GM23338 (cell line): ENCODE data around the gene GSN. TPM values are rescaled to one million over a fixed set of nuclear protein-coding genes. Genes with fewer than 3 reads are reported as not detected.

ENCODE experiments used
- ATAC-seq: fragments of 200-7000 bp; cut with Tn5 transposase; 3 replicates; pipeline ENCODE4 v1.9.1; 2020
- DNase-seq: peaks from one replicate; pipeline ENCODE4 v3.0.0-alpha.2; 2015; ENCODE audit warnings: low spot score
- H2AFZ ChIP-seq: fragments of 200-600 bp; sonication (generic); 2 replicates; pipeline ENCODE4 v1.8.0; 2016; ENCODE audit warnings: antibody characterized with exemption, mild to moderate bottlenecking, moderate library complexity
- H3F3A ChIP-seq: fragments of 200-600 bp; sonication (generic); replicated peaks from 2 replicates; pipeline ENCODE4 v1.8.0; 2017; ENCODE audit warnings: antibody characterized with exemption, mixed run types, low read depth
- H3K27ac ChIP-seq: fragments of 200-600 bp; sonication (generic); 2 replicates; pipeline ENCODE4 v1.6.1; 2016; ENCODE audit warnings: low read depth
- H3K27me3 ChIP-seq: fragments of 200-600 bp; sonication (generic); 2 replicates; pipeline ENCODE4 v1.8.0; 2016; ENCODE audit warnings: mild to moderate bottlenecking, mixed run types, moderate library complexity; ENCODE audit not compliant: insufficient read depth
- H3K36me3 ChIP-seq: fragments of 200-600 bp; sonication (generic); 2 replicates; pipeline ENCODE4 v1.8.0; 2016; ENCODE audit warnings: mild to moderate bottlenecking; ENCODE audit not compliant: insufficient read depth
- H3K4me1 ChIP-seq: fragments of 200-600 bp; sonication (generic); 2 replicates; pipeline ENCODE4 v1.8.0; 2016; ENCODE audit warnings: mild to moderate bottlenecking, moderate library complexity; ENCODE audit not compliant: insufficient read depth
- H3K4me2 ChIP-seq: fragments of 200-600 bp; sonication (generic); 2 replicates; pipeline ENCODE4 v1.7.1; 2017; ENCODE audit warnings: mixed run types
- H3K4me3 ChIP-seq: fragments of 200-600 bp; sonication (generic); 2 replicates; pipeline ENCODE4 v1.6.1; 2016; ENCODE audit warnings: mixed run types
- H3K79me2 ChIP-seq: fragments of 200-600 bp; sonication (generic); replicated peaks from 2 replicates; pipeline ENCODE4 v1.8.0; 2017; ENCODE audit warnings: mild to moderate bottlenecking; ENCODE audit not compliant: insufficient read depth
- H3K9me2 ChIP-seq: fragments of 200-600 bp; sonication (generic); 2 replicates; pipeline ENCODE4 v1.8.0; 2017; ENCODE audit not compliant: insufficient read depth
- H4K20me1 ChIP-seq: fragments of 200-600 bp; sonication (generic); replicated peaks from 2 replicates; pipeline ENCODE4 v1.8.0; 2017; ENCODE audit warnings: mild to moderate bottlenecking; ENCODE audit not compliant: insufficient read depth
- H3K27ac Mint-ChIP-seq: 2 replicates; pipeline ENCODE4 v1.8.0; 2020; ENCODE audit warnings: inconsistent platforms, mild to moderate bottlenecking, moderate library complexity, mixed read lengths
- H3K27me3 Mint-ChIP-seq: 3 replicates; pipeline ENCODE4 v1.8.0; 2022; ENCODE audit warnings: low read depth, mild to moderate bottlenecking, moderate library complexity, mixed read lengths, inconsistent platforms; ENCODE audit not compliant: insufficient read depth, poor library complexity
- H3K36me3 Mint-ChIP-seq: 3 replicates; pipeline ENCODE4 v1.8.0; 2021; ENCODE audit warnings: low read depth, mild to moderate bottlenecking, inconsistent platforms, moderate library complexity, mixed read lengths
- H3K4me1 Mint-ChIP-seq: 3 replicates; pipeline ENCODE4 v1.8.0; 2020; ENCODE audit warnings: mild to moderate bottlenecking, inconsistent platforms, mixed read lengths
- H3K4me3 Mint-ChIP-seq: 3 replicates; pipeline ENCODE4 v1.8.0; 2021; ENCODE audit warnings: moderate library complexity, mild to moderate bottlenecking, inconsistent platforms, mixed read lengths
- H3K9me3 Mint-ChIP-seq: 3 replicates; pipeline ENCODE4 v1.8.0; 2020; ENCODE audit warnings: moderate library complexity, mild to moderate bottlenecking, inconsistent platforms, mixed read lengths
- CREB1 ChIP-seq: fragments of 250-450 bp; sonication (Bioruptor Pico); IDR thresholded peaks from 2 replicates; pipeline ENCODE4 v1.5.0; 2020; ENCODE audit warnings: low read depth, mild to moderate bottlenecking, moderate library complexity
- EZH2 ChIP-seq: fragments of 200-600 bp; sonication (generic); IDR thresholded peaks from one replicate; pipeline ENCODE4 v1.8.0; 2017; ENCODE audit warnings: antibody characterized with exemption, mild to moderate bottlenecking, low read depth; ENCODE audit not compliant: unreplicated experiment
- EZH2phosphoT487 ChIP-seq: fragments of 200-600 bp; sonication (generic); IDR thresholded peaks from one replicate; pipeline ENCODE4 v1.8.1; 2018; ENCODE audit warnings: antibody characterized with exemption; ENCODE audit not compliant: unreplicated experiment
- JUNB ChIP-seq: IDR thresholded peaks from one replicate; pipeline ENCODE4 v1.6.1; 2016; ENCODE audit warnings: antibody characterized with exemption; ENCODE audit not compliant: unreplicated experiment
- NANOG ChIP-seq: IDR thresholded peaks from 2 replicates; pipeline ENCODE4 v1.6.1; 2016; ENCODE audit warnings: antibody characterized with exemption, borderline replicate concordance
- POLR2AphosphoS5 ChIP-seq: IDR thresholded peaks from 2 replicates; pipeline ENCODE4 v1.6.1; 2016; ENCODE audit warnings: antibody characterized with exemption, low read depth
- STAT1 ChIP-seq: IDR thresholded peaks from one replicate; pipeline ENCODE4 v1.6.1; 2016; ENCODE audit warnings: antibody characterized with exemption; ENCODE audit not compliant: unreplicated experiment
- ZNF114 ChIP-seq: fragments of 250-450 bp; sonication (Bioruptor Pico); IDR thresholded peaks from 2 replicates; pipeline ENCODE4 v1.5.0; 2020; ENCODE audit warnings: mild to moderate bottlenecking, moderate library complexity
- ZNF331 ChIP-seq: fragments of 250-450 bp; sonication (Bioruptor Pico); IDR thresholded peaks from 2 replicates; pipeline ENCODE4 v1.5.0; 2020; ENCODE audit warnings: low read depth, mild to moderate bottlenecking, moderate library complexity
- polyA plus RNA-seq: library from polyadenylated mRNA; unstranded; fragments of >200 nt; fragmentation: Nextera tagmentation; extraction: Ambion mirVana; gene quantifications from 2 replicates; pipeline ENCODE4 v1.2.1, GENCODE V29; 2016
- total RNA-seq: library from RNA; depleted of rRNA; stranded (reverse); fragments of >200 nt; shearing (Covaris generic); gene quantifications from 2 replicates; pipeline ENCODE4 v1.2.3, GENCODE V29; 2014
- TF ChIP-seq, protein P1 (sequence below), 2 experiments: fragments of 200-600 bp in 1 of 2; sonication (generic) in 1 of 2; conservative IDR thresholded peaks; 2 replicates each; pipeline versions ENCODE4 v1.5.1 to v1.6.1; 2016 to 2017; ENCODE audit warnings: antibody characterized with exemption in 2 of 2, low read depth in 2 of 2, mild to moderate bottlenecking in 2 of 2, moderate library complexity in 1 of 2
- TF ChIP-seq, protein P2 (sequence below): IDR thresholded peaks from 2 replicates; pipeline ENCODE4 v1.6.1; 2016; ENCODE audit warnings: antibody characterized with exemption
- TF ChIP-seq, protein P3 (sequence below): IDR thresholded peaks from one replicate; pipeline ENCODE4 v1.6.1; 2018; ENCODE audit warnings: antibody characterized with exemption; ENCODE audit not compliant: unreplicated experiment

The GSN gene
- total and polyA plus RNA-seq, 2 experiments from 2014 or later, result 30.2 to 85.7 TPM

DNA sequence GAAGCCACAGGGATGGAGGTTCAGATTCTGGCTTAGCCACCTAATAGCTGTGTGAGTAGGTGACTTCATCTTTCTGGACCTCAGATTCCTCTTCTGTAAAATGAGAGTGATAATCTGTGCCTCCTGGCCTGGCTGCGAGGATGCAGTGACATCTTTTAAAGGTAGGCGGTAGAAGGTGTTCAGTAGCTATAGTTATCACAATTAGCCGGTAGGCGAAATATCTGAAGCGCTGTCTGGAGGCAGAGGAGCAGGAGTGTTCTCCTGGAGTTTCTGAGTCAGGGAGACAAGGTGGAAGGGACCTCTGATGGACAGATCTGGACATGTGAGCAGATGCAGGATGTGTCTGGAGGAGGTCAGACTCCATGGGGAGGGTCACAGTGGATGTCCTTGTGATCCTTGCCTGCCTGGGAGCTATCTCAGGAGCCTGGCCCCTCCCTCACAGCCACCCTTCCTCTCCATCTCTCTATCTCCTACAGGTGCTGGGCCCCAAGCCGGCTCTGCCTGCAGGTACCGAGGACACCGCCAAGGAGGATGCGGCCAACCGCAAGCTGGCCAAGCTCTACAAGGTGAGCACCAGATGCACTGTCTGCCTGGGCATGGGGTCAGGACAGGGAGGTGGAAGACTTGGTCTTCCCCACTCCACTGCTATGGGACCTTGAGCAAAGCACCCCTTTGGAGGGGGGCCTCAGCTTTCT is 45.6 kb downstream of the GSN start (continued):
- TF ChIP-seq JUNB, result no peak
- TF ChIP-seq EZH2, result no peak

DNA sequence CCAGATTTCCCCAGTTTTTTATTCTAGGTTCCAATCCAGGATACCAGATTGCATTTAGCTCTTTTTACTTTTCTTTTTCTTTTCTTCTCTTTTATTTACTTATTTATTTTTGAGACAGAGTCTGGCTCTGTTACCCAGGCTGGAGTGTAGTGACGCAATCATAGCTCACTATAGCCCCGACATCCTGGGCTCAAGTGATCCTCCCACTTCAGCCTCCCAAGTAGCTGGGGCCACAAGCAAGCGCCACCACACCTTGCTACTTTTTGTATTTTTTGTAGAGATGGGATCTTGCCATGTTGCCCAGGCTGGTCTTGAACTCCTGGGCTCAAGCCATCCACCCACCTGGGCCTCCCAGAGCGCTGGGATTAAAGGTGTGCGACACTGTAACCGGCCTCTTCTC is 48.4 kb downstream of the GSN start:
- H3K27ac Mint-ChIP-seq, result no peak overlapping the region
- H3K36me3 Mint-ChIP-seq, result peaks cover 26% of the 10 kb centered on the region; the same call in 2 of the 3 replicates
- Histone ChIP-seq H3K4me3 (no peak overlapping the region), H3K4me2 (no peak overlapping the region), H3K4me1 (no peaks in the 10 kb centered on the region; the same call in 1 of the 2 replicates), H3K27ac (no peak overlapping the region), H3F3A (no peaks in the 10 kb centered on the region), H2AFZ (no peak overlapping the region), H3K36me3 (no peaks in the 10 kb centered on the region), H3K9me2 (no peaks in the 10 kb centered on the region), H3K27me3 (no peaks in the 10 kb centered on the region), H4K20me1 (no peaks in the 10 kb centered on the region), H3K79me2 (no peaks in the 10 kb centered on the region)
- H3K27me3 Mint-ChIP-seq, result peaks cover 2% of the 10 kb centered on the region
- TF ChIP-seq, protein P1, sequence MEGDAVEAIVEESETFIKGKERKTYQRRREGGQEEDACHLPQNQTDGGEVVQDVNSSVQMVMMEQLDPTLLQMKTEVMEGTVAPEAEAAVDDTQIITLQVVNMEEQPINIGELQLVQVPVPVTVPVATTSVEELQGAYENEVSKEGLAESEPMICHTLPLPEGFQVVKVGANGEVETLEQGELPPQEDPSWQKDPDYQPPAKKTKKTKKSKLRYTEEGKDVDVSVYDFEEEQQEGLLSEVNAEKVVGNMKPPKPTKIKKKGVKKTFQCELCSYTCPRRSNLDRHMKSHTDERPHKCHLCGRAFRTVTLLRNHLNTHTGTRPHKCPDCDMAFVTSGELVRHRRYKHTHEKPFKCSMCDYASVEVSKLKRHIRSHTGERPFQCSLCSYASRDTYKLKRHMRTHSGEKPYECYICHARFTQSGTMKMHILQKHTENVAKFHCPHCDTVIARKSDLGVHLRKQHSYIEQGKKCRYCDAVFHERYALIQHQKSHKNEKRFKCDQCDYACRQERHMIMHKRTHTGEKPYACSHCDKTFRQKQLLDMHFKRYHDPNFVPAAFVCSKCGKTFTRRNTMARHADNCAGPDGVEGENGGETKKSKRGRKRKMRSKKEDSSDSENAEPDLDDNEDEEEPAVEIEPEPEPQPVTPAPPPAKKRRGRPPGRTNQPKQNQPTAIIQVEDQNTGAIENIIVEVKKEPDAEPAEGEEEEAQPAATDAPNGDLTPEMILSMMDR (conservative IDR thresholded peaks at IDR 0.05; ENCODE audit: low read depth in 2 of 2), result no peak
- no peak for TF ChIP-seq CREB1 (CRISPR knock-in tag)
- TF ChIP-seq POLR2AphosphoS5, result no peak
- TF ChIP-seq ZNF114 (CRISPR knock-in tag), result no peak
- no peak for TF ChIP-seq EZH2phosphoT487
- no peak for TF ChIP-seq ZNF331 (CRISPR knock-in tag)
- TF ChIP-seq, protein P2, sequence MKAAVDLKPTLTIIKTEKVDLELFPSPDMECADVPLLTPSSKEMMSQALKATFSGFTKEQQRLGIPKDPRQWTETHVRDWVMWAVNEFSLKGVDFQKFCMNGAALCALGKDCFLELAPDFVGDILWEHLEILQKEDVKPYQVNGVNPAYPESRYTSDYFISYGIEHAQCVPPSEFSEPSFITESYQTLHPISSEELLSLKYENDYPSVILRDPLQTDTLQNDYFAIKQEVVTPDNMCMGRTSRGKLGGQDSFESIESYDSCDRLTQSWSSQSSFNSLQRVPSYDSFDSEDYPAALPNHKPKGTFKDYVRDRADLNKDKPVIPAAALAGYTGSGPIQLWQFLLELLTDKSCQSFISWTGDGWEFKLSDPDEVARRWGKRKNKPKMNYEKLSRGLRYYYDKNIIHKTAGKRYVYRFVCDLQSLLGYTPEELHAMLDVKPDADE, result no peak
- TF ChIP-seq NANOG, result no peak
- no peak for TF ChIP-seq STAT1
- no peak for TF ChIP-seq JUNB
- no peak for DNase-seq
- H3K4me3 Mint-ChIP-seq, result no peak overlapping the region
- no peak for ATAC-seq
- H3K9me3 Mint-ChIP-seq, result no peaks in the 10 kb centered on the region; the same call in 2 of the 3 replicates
- H3K4me1 Mint-ChIP-seq, result no peaks in the 10 kb centered on the region

DNA sequence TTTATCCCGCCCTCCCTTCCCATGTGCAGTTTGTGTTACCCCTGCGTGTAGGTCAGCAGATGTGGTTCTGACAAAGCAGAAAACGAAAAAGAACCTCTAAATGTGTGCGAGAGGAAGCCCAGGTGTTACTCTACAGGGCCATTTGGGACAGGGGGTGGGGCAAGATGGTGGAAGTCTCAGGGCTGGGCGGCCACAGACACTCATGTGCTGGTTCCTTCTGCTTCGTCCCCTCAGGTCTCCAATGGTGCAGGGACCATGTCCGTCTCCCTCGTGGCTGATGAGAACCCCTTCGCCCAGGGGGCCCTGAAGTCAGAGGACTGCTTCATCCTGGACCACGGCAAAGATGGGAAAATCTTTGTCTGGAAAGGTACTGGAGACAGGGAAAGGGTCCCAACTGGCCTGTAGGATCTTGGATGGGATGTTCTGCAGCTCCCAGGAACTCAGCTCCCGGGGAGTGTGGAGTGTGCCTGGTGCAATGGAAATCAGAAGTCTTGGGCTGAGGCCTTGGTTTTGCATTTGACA is 49.0 kb downstream of the GSN start:
- no peak overlapping the region for H3K4me3 Mint-ChIP-seq
- TF ChIP-seq, protein P2, result no peak
- TF ChIP-seq, protein P3, sequence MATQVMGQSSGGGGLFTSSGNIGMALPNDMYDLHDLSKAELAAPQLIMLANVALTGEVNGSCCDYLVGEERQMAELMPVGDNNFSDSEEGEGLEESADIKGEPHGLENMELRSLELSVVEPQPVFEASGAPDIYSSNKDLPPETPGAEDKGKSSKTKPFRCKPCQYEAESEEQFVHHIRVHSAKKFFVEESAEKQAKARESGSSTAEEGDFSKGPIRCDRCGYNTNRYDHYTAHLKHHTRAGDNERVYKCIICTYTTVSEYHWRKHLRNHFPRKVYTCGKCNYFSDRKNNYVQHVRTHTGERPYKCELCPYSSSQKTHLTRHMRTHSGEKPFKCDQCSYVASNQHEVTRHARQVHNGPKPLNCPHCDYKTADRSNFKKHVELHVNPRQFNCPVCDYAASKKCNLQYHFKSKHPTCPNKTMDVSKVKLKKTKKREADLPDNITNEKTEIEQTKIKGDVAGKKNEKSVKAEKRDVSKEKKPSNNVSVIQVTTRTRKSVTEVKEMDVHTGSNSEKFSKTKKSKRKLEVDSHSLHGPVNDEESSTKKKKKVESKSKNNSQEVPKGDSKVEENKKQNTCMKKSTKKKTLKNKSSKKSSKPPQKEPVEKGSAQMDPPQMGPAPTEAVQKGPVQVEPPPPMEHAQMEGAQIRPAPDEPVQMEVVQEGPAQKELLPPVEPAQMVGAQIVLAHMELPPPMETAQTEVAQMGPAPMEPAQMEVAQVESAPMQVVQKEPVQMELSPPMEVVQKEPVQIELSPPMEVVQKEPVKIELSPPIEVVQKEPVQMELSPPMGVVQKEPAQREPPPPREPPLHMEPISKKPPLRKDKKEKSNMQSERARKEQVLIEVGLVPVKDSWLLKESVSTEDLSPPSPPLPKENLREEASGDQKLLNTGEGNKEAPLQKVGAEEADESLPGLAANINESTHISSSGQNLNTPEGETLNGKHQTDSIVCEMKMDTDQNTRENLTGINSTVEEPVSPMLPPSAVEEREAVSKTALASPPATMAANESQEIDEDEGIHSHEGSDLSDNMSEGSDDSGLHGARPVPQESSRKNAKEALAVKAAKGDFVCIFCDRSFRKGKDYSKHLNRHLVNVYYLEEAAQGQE, result no peak
- TF ChIP-seq, protein P1 (conservative IDR thresholded peaks at IDR 0.05; ENCODE audit: low read depth in 2 of 2), result no peak
- TF ChIP-seq STAT1, result no peak

More for the DNA sequence above, 49.0 kb downstream of the GSN start:
- no peaks in the 10 kb centered on the region; the same call in 1 of the 2 replicates for H3K4me1 ChIP-seq
- Mint-ChIP-seq H3K27me3 (peaks cover 2% of the 10 kb centered on the region), H3K9me3 (no peaks in the 10 kb centered on the region; the same call in 2 of the 3 replicates), H3K4me1 (no peaks in the 10 kb centered on the region), H3K27ac (no peak overlapping the region), H3K36me3 (peaks cover 28% of the 10 kb centered on the region)
- no peaks in the 10 kb centered on the region for H4K20me1 ChIP-seq
- no peaks in the 10 kb centered on the region for H3K36me3 ChIP-seq
- H2AFZ ChIP-seq, result no peak overlapping the region
- H3K4me2 ChIP-seq, result no peak overlapping the region
- no peaks in the 10 kb centered on the region for H3K79me2 ChIP-seq
- no peak for ATAC-seq
- H3K27ac ChIP-seq, result no peak overlapping the region
- no peak overlapping the region for H3K4me3 ChIP-seq
- H3F3A ChIP-seq, result no peaks in the 10 kb centered on the region
- DNase-seq, result no peak
- no peaks in the 10 kb centered on the region for H3K27me3 ChIP-seq
- no peaks in the 10 kb centered on the region for H3K9me2 ChIP-seq
